Measurements from ENCODE around the gene TLE2. TPM values are rescaled to one million over a fixed set of nuclear protein-coding genes. Genes with fewer than 3 reads are reported as not detected.

The TLE2 gene
- total RNA-seq, 1 experiment from 2014 or later = 35.6 TPM

- CTCF ChIA-PET = no interaction called here
These were observed 27.8 kb downstream of the TLE2 start for GRCh38 chr19:3001235-3001800.

More at GRCh38 chr19:3001235-3001800, 27.8 kb downstream of the TLE2 start:
- Histone ChIP-seq H3K36me3 (ENCODE audit: control insufficient read depth in 1 of 2, insufficient read depth in 2 of 2, low read length in 2 of 2) (no peaks in the 10 kb centered on the region; a peak in 1 of 4 replicates), H3K79me2 (ENCODE audit: insufficient read depth, low read length) (no peaks in the 10 kb centered on the region), H3K4me2 (ENCODE audit: low read length) (no peak overlapping the region), H3K9ac (ENCODE audit: low read length) (no peak overlapping the region), H3K27ac (ENCODE audit: low read depth, low read length) (no peak overlapping the region), H3K9me3 (ENCODE audit: control insufficient read depth in 1 of 2, insufficient read depth in 1 of 2, low read depth in 1 of 2, low read length in 2 of 2) (no peaks in the 10 kb centered on the region), H3K4me1 (ENCODE audit: control insufficient read depth in 1 of 2, insufficient read depth in 2 of 2, low read length in 2 of 2) (peaks cover 0 to 3% of the 10 kb centered on the region in 2 experiments; a peak in 1 of 4 replicates), H3K4me3 (replicated peaks in 1 of 2; ENCODE audit: low read depth in 1 of 2, low read length in 2 of 2) (no peak overlapping the region), H3K9me2 (ENCODE audit: insufficient read depth) (no peaks in the 10 kb centered on the region), H4K20me1 (ENCODE audit: insufficient read depth) (no peaks in the 10 kb centered on the region), H3K27me3 (ENCODE audit: insufficient read depth, low read length) (no peaks in the 10 kb centered on the region), H2AFZ (ENCODE audit: low read depth, low read length, poor library complexity, severe bottlenecking) (no peak overlapping the region)
- intact Hi-C loops (cut with micrococcal nuclease) = no loop called here
- BruUV-seq (replicated peaks) = no TSS peak
- no peak for TF ChIP-seq ZNF274 (IDR thresholded peaks at IDR 0.05; ENCODE audit: low read depth, low read length)
- TF ChIP-seq EGR1 (IDR thresholded peaks at IDR 0.05; ENCODE audit: low read depth) = no peak
- no peak for TF ChIP-seq SIN3A (IDR thresholded peaks at IDR 0.05; ENCODE audit: low read depth)
- no peak for TF ChIP-seq ATF3 (IDR thresholded peaks at IDR 0.05)
- TF ChIP-seq SP1 (IDR thresholded peaks at IDR 0.05; ENCODE audit: low read depth) = no peak
- TF ChIP-seq ZBTB33 (IDR thresholded peaks at IDR 0.05; ENCODE audit: extremely low read depth, insufficient replicate concordance, low read length) = no peak
- no peak for TF ChIP-seq EZH2phosphoT487 (IDR thresholded peaks at IDR 0.05; ENCODE audit: borderline replicate concordance)
- TF ChIP-seq CBX3 (IDR thresholded peaks at IDR 0.05; ENCODE audit: low read depth) = no peak
- TF ChIP-seq CTCF (IDR thresholded peaks at IDR 0.05 in 2 of 3, conservative IDR thresholded peaks at IDR 0.05 in 1 of 3; ENCODE audit: borderline replicate concordance in 1 of 3, insufficient read depth in 1 of 3, low read depth in 2 of 3, low read length in 2 of 3) = no peak
- no peak for TF ChIP-seq MAX (IDR thresholded peaks at IDR 0.05)
- TF ChIP-seq ZFX (IDR thresholded peaks at IDR 0.05) = no peak
- TF ChIP-seq EZH2 (IDR thresholded peaks at IDR 0.05) = no peak
- TF ChIP-seq FOSL1 (IDR thresholded peaks at IDR 0.05; ENCODE audit: low read depth) = no peak
- no peak for TF ChIP-seq TCF7L2 (IDR thresholded peaks at IDR 0.05; ENCODE audit: borderline replicate concordance, extremely low read depth, insufficient read depth, insufficient read length)
- RAD21 ChIA-PET (ENCODE audit: low non-redundant PET in 1 of 2, low total read pairs in 2 of 2, uncharacterized antibody in 2 of 2, unreplicated experiment in 2 of 2) = no interaction called here
- POLR2A ChIA-PET = no interaction called here
- no peak for DNase-seq (ENCODE audit: low read depth, low spot score)
- ATAC-seq = no peak

Data from HCT116 (cell line).